ENCODE measurements around the gene GLI1.

DNA sequence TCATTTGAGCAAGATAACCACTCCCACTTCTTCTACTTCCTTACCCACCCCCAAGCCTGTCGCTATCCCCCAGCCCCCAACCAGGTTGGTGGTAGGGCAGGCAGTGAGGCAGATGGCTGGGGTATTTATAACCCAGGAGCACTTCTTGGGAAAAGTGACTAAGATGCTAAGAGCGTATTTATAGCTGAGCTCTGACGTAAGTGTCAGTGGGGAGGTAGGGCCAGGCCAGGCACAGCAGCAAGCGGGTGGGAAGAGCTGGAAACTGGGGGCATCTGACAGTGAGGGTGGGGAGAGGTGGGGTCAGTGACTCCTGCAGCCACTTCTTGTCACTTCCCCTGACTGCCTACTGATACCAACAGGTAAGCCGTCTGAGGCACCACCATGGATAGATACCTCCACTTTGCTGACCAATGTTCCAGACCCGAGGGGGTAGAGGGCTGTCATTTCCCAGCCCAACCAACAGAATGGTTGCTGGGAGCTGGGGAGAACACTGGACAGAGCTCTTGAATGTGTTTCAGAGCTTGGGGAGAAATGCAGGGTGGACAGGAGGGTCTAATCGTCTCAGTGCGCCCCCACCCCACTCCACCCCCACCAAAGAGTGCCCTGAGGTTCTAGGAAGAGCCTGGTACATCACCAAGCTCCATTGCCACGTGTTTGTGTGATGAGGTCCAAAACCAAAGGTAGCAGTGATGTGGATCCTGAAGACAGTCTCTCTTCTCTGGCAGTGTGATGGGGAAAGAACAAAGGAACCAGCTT lies 7.2 kb upstream of the GLI1 start:
- peak; percentile 54 to 66 for TF ChIP-seq POLR2A (IDR thresholded peaks at IDR 0.05)
- TF ChIP-seq, protein P1, sequence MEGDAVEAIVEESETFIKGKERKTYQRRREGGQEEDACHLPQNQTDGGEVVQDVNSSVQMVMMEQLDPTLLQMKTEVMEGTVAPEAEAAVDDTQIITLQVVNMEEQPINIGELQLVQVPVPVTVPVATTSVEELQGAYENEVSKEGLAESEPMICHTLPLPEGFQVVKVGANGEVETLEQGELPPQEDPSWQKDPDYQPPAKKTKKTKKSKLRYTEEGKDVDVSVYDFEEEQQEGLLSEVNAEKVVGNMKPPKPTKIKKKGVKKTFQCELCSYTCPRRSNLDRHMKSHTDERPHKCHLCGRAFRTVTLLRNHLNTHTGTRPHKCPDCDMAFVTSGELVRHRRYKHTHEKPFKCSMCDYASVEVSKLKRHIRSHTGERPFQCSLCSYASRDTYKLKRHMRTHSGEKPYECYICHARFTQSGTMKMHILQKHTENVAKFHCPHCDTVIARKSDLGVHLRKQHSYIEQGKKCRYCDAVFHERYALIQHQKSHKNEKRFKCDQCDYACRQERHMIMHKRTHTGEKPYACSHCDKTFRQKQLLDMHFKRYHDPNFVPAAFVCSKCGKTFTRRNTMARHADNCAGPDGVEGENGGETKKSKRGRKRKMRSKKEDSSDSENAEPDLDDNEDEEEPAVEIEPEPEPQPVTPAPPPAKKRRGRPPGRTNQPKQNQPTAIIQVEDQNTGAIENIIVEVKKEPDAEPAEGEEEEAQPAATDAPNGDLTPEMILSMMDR (IDR thresholded peaks at IDR 0.05 in 4 of 5, conservative IDR thresholded peaks at IDR 0.05 in 1 of 5), result no peak

Data from gastrocnemius medialis (tissue), 4 donors.